K562 (cell line): ENCODE measurements around the gene P2RX5. TPM values are rescaled to one million over a fixed set of nuclear protein-coding genes. Genes with fewer than 3 reads are reported as not detected.

Experiments used
- CBFA2T3 ChIP-seq: fragments of 450-650 bp; IDR thresholded peaks from 2 replicates; pipeline ENCODE4 v1.6.1; 2017
- CCAR2 ChIP-seq: fragments of 200-400 bp; formaldehyde crosslinking; IDR thresholded peaks from 2 replicates; pipeline ENCODE4 v1.6.1; 2017; ENCODE audit warnings: mild to moderate bottlenecking, low read depth, low read length
- E2F8 ChIP-seq: fragments of 450-650 bp; IDR thresholded peaks from 2 replicates; pipeline ENCODE4 v1.7.1; 2018; ENCODE audit warnings: mild to moderate bottlenecking, low read depth; ENCODE audit not compliant: partially characterized antibody
- EP300 ChIP-seq: IDR thresholded peaks from 2 replicates; pipeline ENCODE4 v1.6.1; 2012; ENCODE audit warnings: low read length, improper control_type of control experiment
- HDAC3 ChIP-seq: fragments of 450-650 bp; IDR thresholded peaks from 2 replicates; pipeline ENCODE4 v1.6.1; 2018; ENCODE audit warnings: borderline replicate concordance, mild to moderate bottlenecking, moderate library complexity; ENCODE audit not compliant: partially characterized antibody
- HDGF ChIP-seq: fragments of 450-650 bp; IDR thresholded peaks from 2 replicates; pipeline ENCODE4 v1.6.1; 2016
- JUN ChIP-seq, 2 experiments: sonication (generic) in 1 of 2; formaldehyde crosslinking in 1 of 2; IDR thresholded peaks; 2 replicates each; pipeline versions ENCODE4 v1.6.1 to v1.8.0; 2012 to 2022; ENCODE audit warnings: borderline replicate concordance in 2 of 2, mild to moderate bottlenecking in 2 of 2, improper control_type of control experiment in 1 of 2, low read depth in 1 of 2, low read length in 1 of 2, missing genetic modification reagents in 1 of 2
- MCM3 ChIP-seq: fragments of 450-650 bp; IDR thresholded peaks from 2 replicates; pipeline ENCODE4 v1.6.1; 2016
- NFATC3 ChIP-seq: fragments of 450-650 bp; IDR thresholded peaks from 2 replicates; pipeline ENCODE4 v1.6.1; 2017; ENCODE audit warnings: mild to moderate bottlenecking
- NFIC ChIP-seq: fragments of 450-650 bp; IDR thresholded peaks from 2 replicates; pipeline ENCODE4 v1.6.1; 2017; ENCODE audit warnings: mild to moderate bottlenecking, inconsistent platforms
- NFRKB ChIP-seq: fragments of 450-650 bp; IDR thresholded peaks from 2 replicates; pipeline ENCODE4 v1.6.1; 2016; ENCODE audit warnings: low read depth
- NRF1 ChIP-seq, 2 experiments: fragments of 450-650 bp; IDR thresholded peaks in 1 of 2; conservative IDR thresholded peaks in 1 of 2; 2 replicates each; pipeline ENCODE4 v1.6.1; 2014; ENCODE audit warnings: mild to moderate bottlenecking in 2 of 2
- RAD21 ChIP-seq, 2 experiments: fragments of 250-450 bp in 1 of 2; fragments of 450-650 bp in 1 of 2; sonication (Bioruptor Pico) in 1 of 2; formaldehyde crosslinking in 1 of 2; IDR thresholded peaks in 1 of 2; conservative IDR thresholded peaks in 1 of 2; 2 replicates each; pipeline versions ENCODE4 v1.4.0 to v1.8.0; 2020 to 2022; ENCODE audit warnings: mild to moderate bottlenecking in 2 of 2, moderate library complexity in 1 of 2
- RAD51 ChIP-seq: fragments of 450-650 bp; IDR thresholded peaks from 2 replicates; pipeline ENCODE4 v1.7.1; 2016; ENCODE audit warnings: low read depth, mild to moderate bottlenecking, borderline replicate concordance
- RFX1 ChIP-seq: fragments of 450-650 bp; IDR thresholded peaks from 2 replicates; pipeline ENCODE4 v1.6.1; 2016; ENCODE audit warnings: mild to moderate bottlenecking, moderate library complexity
- ZBTB40 ChIP-seq, 2 experiments: fragments of 450-650 bp in 1 of 2; sonication (generic) in 1 of 2; formaldehyde crosslinking in 1 of 2; IDR thresholded peaks; 2 replicates each; pipeline versions ENCODE4 v1.7.1 to v1.9.0; 2016 to 2022; ENCODE audit warnings: inconsistent platforms in 1 of 2, mild to moderate bottlenecking in 1 of 2, missing genetic modification reagents in 1 of 2
- ZNF316 ChIP-seq: fragments of 450-650 bp; IDR thresholded peaks from 2 replicates; pipeline ENCODE4 v1.6.1; 2016
- polyA plus RNA-seq, 8 experiments: library from polyadenylated mRNA; depleted of rRNA in 4 of 8; stranded (reverse) in 5 of 8; unstranded in 3 of 8; fragments of >200 nt; fragmentation: Nextera tagmentation in 2 of 8; fragmentation: Illumina TruSeq in 1 of 8; extraction: Ambion mirVana in 2 of 8; extraction: Trizol in 1 of 8; gene quantifications; 2 replicates each; pipeline versions ENCODE4 v1.2.1 to v1.2.3, GENCODE V29; 2011 to 2014; ENCODE audit warnings: inconsistent platforms in 1 of 8, missing spikeins in 1 of 8
- total RNA-seq, 7 experiments: library from RNA; depleted of rRNA in 6 of 7; stranded (reverse); fragments of >200 nt in 6 of 7; fragmentation: Illumina TruSeq in 2 of 7; extraction: Trizol in 2 of 7; gene quantifications; 2 replicates each; pipeline versions ENCODE4 v1.2.1 to v1.2.3, GENCODE V29; 2011 to 2021; ENCODE audit warnings: low replicate concordance in 1 of 7

P2RX5 gene
- total and polyA plus RNA-seq, 9 of the 15 experiments (the other 6 are each of a cell fraction or from before 2014, with no cell fraction given): 0.31 to 4.0 (median 1.3) TPM

- peak; percentile 44; the same call in 1 of the 2 replicates for TF ChIP-seq RAD51
- peak; percentile 46 to 51; a peak in 3 of 4 replicates for TF ChIP-seq NRF1 (conservative IDR thresholded peaks at IDR 0.05 in 1 of 2, IDR thresholded peaks at IDR 0.05 in 1 of 2)
- peak; percentile 54 for TF ChIP-seq E2F8
- TF ChIP-seq ZNF316: peak; percentile 40
- peak; percentile 60 for TF ChIP-seq EP300
- 0 out of 2 replicates have a peak, but pooled peaks have one; percentile 13 for TF ChIP-seq NFATC3
- peak; percentile 85 for TF ChIP-seq CBFA2T3
- peak in 1 of 2 experiments; percentile 24; a peak in 1 of 4 replicates for TF ChIP-seq RAD21 (CRISPR knock-in tag; conservative IDR thresholded peaks at IDR 0.05 in 1 of 2, IDR thresholded peaks at IDR 0.05 in 1 of 2)
- TF ChIP-seq ZBTB40 (IDR thresholded peaks at IDR 0.05): 0 out of 2 replicates have a peak, but pooled peaks have one; percentile 7
- no peak for TF ChIP-seq ZBTB40 (CRISPR knock-in tag; IDR thresholded peaks at IDR 0.05)
- peak; percentile 10; the same call in 1 of the 2 replicates for TF ChIP-seq JUN (IDR thresholded peaks at IDR 0.05; ENCODE audit: borderline replicate concordance, low read depth, low read length)
- TF ChIP-seq JUN (CRISPR knock-in tag; IDR thresholded peaks at IDR 0.05; ENCODE audit: borderline replicate concordance): no peak
- TF ChIP-seq HDGF: no peak
- TF ChIP-seq MCM3: no peak
- peak; percentile 54 for TF ChIP-seq HDAC3
- 0 out of 2 replicates have a peak, but pooled peaks have one; percentile 50 for TF ChIP-seq NFRKB
- TF ChIP-seq CCAR2: no peak
- TF ChIP-seq RFX1: peak; percentile 68; the same call in 1 of the 2 replicates
- peak; percentile 71 for TF ChIP-seq NFIC
These were observed 55.9 kb downstream of the P2RX5 start (continued) for GRCh38 chr17:3639981-3640596.
